ENCODE results near the gene VLDLR.
A peak's percentile ranks its signal among the peaks of the same experiment; 100 is the strongest.

The VLDLR gene

GRCh38 chr9:2621722-2622460 is at the start of gene VLDLR:
Gene VLDLR, plus strand, starts transcription at chr9:2621787. Its CDS starts 403 bp downstream, at chr9:2622190.
- DNase-seq = peak; percentile 80

- no peak for DNase-seq
These were observed 47.4 kb upstream of the VLDLR start for GRCh38 chr9:2574203-2574602.

DNA sequence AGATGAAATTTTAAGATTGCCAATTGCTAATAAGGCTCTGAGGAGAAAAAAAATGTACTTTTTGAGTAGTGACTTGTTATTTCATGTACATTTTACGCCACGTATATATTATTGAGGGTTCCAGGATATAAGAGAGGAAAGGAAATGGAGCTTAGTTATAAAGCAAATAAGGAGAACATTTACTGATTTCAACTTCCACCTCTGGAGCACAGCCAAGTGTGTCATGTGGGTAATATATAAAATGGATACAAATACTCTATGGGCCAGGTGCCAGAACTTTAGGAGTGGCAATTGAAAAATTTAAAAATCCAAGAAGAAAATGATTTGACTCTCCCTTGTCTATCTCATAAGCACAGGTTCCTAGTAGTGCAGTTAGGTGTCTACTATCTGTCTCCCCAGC is 45.0 kb upstream of the VLDLR start:
- no peak for DNase-seq

- DNase-seq = no peak
These were observed 38.1 kb upstream of the VLDLR start for GRCh38 chr9:2583308-2584013.

GRCh38 chr9:2591967-2592366 is 29.6 kb upstream of the VLDLR start:
- DNase-seq = no peak

DNA sequence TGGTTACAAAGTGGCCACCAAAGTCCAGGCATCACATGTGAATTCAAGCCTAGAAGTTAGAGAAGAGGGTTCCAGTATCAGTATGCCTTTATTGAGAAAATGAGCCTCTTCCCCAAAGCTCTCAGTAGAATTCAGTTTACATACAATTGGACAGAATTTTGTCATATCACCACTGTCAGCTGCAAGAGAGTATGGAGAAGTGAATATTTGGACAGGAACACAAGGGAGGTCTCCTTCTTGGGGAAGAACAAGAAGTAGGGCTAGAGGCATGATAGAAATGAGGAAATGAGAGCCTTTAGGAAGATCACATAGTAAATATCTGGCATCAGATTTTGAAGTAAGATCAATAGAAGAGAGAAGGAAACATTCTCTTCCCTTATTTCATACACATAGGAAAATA is 27.8 kb upstream of the VLDLR start:
- DNase-seq = no peak

DNA sequence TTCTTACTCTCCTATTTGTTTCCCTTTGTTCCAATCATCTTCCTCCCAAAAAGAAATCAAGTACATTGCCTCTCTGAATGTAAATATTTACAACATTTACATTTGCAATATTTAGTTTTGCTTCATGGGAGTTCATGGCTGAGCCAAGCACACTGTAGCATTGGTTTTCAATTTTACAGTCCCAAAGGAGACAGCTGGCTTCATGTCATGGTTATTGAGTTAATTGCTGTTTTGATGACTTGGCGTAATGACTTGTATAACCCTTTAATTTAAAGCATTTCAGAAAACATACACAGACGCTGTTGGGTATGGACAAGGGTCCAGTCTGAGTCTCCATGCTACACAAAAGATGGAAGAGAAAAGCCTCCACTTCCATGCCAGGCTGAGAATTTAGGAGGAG is 25.6 kb upstream of the VLDLR start:
- no peak for DNase-seq

GRCh38 chr9:2597483-2597882 is 24.1 kb upstream of the VLDLR start:
- no peak for DNase-seq

- DNase-seq = no peak
These were observed 21.7 kb upstream of the VLDLR start for GRCh38 chr9:2599896-2600295.

GRCh38 chr9:2600307-2600706 is 21.3 kb upstream of the VLDLR start:
- no peak for DNase-seq

DNA sequence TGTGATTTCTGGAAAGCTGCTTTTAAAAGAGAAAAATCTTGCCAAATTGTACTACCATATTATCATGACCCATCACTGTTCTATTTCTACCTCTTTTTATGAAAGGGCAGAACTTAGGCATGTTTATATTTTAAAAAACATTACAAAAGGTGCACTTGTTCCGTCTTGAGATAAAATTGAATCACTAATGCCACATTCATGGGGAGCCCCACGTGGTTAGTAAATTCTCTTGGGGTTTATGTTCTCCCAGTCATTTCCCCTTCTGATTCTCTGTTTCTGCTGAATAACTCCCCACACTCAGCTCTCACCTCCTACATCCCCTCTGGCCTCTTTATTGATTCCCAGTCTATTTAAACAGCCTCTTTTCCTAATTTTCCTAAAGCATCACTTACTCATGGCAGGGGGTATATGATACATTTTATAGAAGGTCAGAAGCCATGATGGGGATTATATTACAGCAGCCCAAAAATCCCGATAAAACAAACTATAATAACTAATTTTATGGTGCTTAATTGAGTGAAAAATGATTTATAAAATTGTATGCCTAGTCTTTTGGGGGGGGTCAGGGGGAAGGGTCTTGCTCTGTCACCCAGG is 19.7 kb upstream of the VLDLR start:
- no peak for DNase-seq

- DNase-seq = no peak
These were observed 18.9 kb upstream of the VLDLR start for GRCh38 chr9:2602704-2603116.

DNA sequence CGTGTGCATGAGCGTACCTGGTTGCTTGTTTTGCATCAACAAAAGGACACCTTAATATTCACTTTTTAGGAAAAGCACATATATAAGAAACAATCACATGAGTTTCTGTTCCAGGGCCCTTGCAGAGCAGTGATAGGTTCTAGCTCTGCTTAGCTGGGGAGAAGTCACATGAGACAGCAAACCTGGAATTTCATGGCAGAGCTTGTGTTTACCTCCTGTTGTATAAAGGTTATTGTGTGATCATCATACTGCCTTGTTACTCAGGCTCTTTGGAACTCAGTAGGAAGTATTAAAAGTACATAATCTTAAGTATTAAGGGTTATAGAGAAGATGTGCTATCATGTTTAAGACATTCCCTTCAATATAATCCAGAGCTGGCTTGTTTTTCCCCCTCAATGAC is 18.0 kb upstream of the VLDLR start:
- no peak for DNase-seq

DNA sequence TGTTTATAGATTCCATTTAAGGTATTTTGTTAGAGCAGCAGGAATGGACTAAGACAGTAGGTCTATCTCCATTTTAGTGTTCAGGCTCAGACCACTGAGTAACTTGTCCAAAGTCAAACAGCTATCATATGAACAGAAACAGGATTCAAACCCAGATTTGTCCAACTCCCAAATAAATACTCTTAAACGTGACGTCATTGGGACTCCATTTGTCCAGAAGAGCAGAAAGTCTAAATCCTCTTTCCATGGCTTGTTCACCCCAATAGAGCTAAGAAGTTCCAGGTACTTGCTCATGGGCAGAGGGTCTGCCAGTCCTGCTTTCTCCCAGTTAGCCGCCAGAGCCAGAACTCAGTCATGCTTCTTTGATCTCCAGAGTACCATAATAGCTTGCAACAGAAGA is 16.3 kb upstream of the VLDLR start:
- DNase-seq = no peak

DNA sequence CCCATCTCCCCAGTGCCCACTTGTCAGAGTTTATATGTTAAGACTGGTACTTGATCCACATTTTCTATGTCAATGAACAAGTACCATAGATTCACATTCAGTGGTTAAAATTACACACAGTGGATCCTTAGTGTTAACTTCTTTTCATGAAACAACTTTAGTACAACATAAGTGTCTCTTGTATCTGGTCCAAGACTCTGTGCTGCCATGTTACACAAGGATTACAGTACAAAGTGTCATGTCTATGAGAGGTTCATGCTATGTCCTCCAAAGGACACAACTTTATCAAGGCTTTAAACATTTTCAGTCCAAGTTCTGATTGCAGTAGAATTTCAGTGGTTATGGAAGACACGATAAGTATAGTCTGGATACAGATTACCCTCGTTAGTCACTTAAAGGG is 13.3 kb upstream of the VLDLR start:
- no peak for DNase-seq

DNA sequence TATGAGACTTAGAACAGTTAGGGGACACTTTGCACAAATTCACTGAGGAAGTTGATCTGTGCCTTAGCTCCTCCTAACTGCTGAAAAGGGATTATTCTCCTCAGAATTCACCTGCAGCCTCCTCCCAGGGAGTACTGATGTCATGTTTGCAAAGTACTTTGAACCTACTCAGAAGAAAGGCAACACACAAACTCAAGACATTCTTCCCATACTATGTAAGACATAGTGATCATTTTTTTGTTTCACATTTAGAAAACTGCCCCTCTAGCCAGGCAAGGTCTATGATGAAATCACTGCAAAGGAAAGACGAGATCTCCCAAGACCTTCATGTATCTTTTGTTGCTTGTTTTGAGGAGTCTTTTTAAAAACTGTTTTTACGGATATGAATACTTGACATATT is 10.6 kb upstream of the VLDLR start:
- no peak for DNase-seq

- no peak for DNase-seq
These were observed 9.6 kb upstream of the VLDLR start for GRCh38 chr9:2611961-2612360.

DNA sequence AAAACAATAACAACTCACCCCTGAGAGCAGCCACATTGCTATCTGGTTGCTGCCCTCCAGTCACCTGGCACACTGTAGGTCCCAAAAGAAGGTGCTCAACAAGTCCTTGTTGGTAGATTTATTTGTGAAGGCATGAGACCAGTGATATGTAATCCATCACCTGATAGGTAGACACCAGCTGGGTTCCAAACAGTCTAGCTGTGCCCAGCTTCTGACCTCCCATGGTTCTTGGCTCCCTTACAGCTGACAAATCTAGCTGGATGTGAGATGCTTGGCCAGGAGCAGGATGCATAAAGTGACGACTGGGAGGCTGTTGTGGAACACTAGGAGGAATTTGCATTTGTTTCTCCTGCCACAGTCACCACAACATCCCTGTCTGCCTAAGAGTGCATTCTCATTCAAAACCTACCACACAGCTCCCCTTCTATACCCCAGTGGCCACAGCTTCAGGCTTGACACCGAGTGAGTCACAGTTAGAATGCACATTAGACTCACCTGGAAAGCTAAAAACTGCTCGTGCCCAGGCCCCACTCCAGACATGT is 7.8 kb upstream of the VLDLR start:
- no peak for DNase-seq

- no peak for DNase-seq
These were observed 6.1 kb upstream of the VLDLR start for GRCh38 chr9:2615497-2615896.

DNA sequence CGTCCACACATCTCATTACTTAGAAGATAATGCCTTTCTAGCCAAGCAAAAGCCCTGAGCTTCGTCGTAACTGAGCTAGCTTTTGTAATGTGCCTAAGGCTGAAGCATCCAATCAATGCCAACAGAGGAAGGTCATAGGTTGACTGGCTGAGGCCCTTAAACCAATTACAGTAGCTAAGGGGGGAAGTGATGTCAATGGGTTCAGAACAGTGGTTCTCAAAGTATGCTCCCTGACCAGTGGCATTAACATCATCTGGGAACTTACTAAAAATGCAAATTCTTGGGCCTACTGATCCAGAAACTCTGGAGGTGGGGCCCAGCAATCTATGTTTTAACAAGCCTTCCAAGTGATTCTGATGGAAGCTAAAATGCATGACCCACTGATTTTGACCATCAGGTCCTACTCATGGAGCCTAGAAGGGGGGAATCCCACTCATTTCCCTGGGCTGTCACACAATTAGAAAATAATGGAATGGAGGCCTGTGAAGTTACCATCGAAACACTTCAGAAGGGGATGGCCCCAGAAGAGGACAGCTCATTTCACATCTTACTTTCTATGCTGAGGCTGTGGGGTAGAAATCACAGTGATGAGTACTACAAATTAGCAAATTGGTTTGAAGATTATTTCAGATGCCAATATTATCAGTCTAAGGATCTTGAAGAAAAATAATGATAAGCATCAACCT is 4.8 kb upstream of the VLDLR start:
- DNase-seq = no peak

DNA sequence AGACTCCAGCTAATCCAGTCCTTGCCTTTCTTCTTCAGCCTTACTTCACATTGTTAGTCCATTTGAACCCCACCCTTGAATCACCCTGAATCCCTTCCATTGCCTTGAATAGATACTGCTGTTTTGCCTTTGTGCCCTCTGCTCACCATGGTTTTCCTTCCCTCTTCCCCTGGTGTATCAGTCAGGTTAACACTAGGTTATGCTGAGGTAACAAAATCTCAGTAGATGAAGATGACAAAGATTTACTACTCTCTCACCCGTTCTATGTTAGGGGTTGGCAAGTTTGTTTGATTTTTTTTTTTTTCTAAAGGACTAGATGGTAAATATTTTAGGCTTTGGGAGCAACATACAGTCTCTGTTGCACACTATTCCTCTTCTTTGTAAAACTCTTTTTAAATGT is 3.3 kb upstream of the VLDLR start:
- no peak for DNase-seq

GRCh38 chr9:2620919-2621721 is 467 bp upstream of the VLDLR start:
- peak; percentile 84 for DNase-seq

Data from right hindlimb (tissue), 1 donor.